Rectal smooth muscle tissue (tissue), 1 donor: ENCODE data around the gene LSR.
A peak's percentile ranks its signal among the peaks of the same experiment; 100 is the strongest.
"Not testable (repeated sequence)": the region's sequence is repeated elsewhere in the genome, so short reads cannot be mapped to it uniquely, and the experiment has no call there.

Experiments
- H3K27ac ChIP-seq: one replicate; pipeline ENCODE4 v1.7.0; 2013; ENCODE audit warnings: low read depth, low read length, inconsistent platforms
- H3K27me3 ChIP-seq: one replicate; pipeline ENCODE4 v1.7.0; 2013; ENCODE audit warnings: low read length; ENCODE audit not compliant: control insufficient read depth, insufficient read depth
- H3K36me3 ChIP-seq: one replicate; pipeline ENCODE4 v1.7.0; 2013; ENCODE audit warnings: low read length; ENCODE audit not compliant: control insufficient read depth, insufficient read depth
- H3K4me1 ChIP-seq: one replicate; pipeline ENCODE4 v1.7.0; 2013; ENCODE audit warnings: low read length; ENCODE audit not compliant: control insufficient read depth, insufficient read depth
- H3K4me3 ChIP-seq: one replicate; pipeline ENCODE4 v1.7.0; 2013; ENCODE audit warnings: low read length
- H3K9ac ChIP-seq: one replicate; pipeline ENCODE4 v1.7.0; 2013; ENCODE audit warnings: low read length

Gene LSR

DNA sequence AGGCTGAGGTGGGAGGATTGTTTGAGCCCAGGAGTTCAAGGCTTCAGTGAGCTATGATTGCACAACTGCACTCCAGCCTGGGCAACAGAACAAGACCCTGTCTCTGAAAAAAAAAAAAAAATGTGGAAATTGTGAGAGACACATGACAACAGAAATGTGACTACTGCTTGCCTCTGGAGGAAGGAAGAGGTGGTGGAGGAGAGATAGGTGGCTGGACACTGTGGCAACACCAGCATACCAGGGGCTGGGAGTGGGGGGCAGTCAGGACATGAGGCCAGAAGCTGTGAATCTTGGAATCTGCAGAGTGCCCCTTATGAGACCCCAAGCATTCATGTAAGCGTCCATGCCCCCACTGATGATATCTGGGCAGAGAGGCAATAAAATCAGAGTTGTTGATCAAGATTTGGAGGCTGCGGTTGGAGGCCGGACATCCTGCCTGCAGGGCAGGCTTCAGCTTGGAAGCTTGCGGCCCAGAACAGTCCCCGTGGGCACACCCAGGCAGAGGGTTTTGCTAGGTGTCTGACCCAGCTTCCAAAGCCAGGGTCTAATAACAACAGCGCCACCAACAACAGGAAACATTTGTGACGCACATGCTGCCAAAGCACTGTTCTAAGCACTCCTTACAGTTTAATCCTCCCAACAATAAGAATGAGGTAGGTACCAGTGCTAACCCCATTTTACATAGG, 37.1 kb upstream of the LSR start:
- H3K27ac ChIP-seq: no peak overlapping the region
- peaks cover 4% of the 10 kb centered on the region for H3K4me1 ChIP-seq
- H3K27me3 ChIP-seq: no peaks in the 10 kb centered on the region
- peak overlapping the region; percentile 16 for H3K9ac ChIP-seq
- no peaks in the 10 kb centered on the region for H3K36me3 ChIP-seq
- H3K4me3 ChIP-seq: no peak overlapping the region

DNA sequence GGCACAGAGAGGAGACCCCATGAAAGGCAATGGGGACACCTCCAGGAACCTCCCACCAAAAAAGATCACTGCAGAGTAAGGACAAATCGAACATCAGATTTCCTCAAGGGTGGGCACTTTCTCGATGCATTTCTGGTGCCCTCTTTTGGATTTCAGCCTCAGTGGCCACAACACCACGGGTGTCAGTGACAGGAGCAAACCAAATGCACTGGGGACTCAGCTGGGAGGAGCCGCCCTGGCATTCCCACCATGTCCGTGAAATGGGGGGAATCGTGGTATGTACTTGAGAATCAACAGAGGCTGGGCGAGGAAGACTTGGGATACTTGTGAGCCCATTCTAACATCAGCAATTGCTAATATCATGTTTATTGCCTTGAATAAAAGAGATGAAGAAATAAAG, 36.6 kb upstream of the LSR start:
- Histone ChIP-seq H3K4me3 (no peak overlapping the region), H3K36me3 (no peaks in the 10 kb centered on the region), H3K27me3 (no peaks in the 10 kb centered on the region), H3K9ac (peak overlapping the region; percentile 16), H3K27ac (no peak overlapping the region), H3K4me1 (peaks cover 4% of the 10 kb centered on the region)

DNA sequence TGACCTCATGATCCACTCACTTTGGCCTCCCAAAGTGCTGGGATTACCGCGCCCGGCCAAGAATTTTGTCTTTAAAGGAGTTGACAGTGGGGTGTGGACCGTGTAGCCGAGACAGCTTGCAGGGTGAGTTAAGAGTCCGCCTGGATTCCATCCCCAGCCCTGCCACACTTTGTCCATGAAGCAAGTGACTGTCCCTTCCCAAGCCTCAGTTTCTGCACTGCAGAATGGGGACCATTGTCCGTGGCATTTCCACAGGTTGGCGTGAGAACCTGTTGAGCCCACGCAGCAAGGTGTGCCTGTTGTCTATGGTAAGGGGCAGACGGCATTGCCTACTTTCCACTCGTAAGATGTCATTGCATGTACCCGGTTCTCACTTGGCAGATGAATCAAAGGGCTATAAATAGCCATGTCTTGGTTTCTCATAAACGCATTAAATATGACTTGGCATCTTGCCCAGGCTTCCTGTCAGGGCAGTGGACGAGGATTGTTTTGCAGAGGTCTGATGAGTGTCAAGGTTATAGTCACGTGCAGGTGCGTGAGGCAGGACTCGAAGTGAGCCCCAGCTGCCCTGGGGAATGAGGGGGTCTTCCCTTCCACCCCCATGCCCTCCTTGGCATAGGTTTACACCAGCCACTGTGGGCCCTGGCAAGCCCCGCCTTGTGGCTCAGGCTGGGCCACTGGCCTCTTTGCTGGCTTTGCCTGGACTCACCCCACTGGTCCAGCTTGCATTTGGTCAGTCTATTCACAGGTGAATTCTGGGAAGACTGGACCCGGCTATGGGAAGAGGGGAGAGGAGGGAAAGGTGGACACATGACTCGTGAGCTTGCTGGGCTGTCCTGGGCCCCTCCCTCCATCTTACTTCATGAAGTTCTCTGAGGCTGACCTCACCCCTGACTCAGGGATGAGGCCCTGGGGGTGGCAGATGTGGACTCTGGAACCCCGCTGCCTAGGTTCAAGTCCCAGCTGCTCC, 34.9 kb upstream of the LSR start:
- H3K9ac ChIP-seq: peak overlapping the region; percentile 59
- no peak overlapping the region for H3K27ac ChIP-seq
- H3K4me3 ChIP-seq: peak overlapping the region; percentile 55
- H3K27me3 ChIP-seq: no peaks in the 10 kb centered on the region
- H3K36me3 ChIP-seq: no peaks in the 10 kb centered on the region
- H3K4me1 ChIP-seq: peaks cover 4% of the 10 kb centered on the region

DNA sequence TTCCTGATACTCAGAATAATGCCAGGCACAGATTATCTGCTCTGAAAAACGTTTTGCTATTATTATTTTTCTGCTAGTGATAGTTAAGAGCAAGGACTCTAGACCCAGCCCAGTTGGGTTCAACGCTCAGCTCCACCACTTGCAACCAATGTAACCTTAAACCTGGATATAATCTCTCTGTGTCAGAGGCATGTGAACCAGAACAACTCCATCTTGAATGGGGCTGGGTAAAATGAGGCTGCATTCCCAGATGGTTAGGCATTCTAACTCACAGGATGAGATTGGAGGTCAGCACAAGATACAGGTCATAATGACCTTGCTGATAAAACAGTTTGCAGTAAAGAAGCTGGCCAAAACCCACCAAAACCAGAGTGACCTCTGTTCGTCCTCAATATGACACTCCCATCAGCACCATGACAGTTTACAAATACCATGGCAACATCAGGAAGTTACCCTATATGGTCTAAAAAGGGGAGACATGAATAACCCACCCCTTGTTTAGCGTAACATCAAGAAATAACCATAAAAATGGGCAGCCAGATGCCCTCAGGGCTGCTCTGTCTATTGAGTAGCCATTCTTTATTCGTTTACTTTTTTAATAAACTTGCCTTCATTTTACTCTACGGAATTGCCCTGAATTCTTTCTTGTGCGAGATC, 33.9 kb upstream of the LSR start:
- H3K27ac ChIP-seq: no peak overlapping the region
- H3K27me3 ChIP-seq: no peaks in the 10 kb centered on the region
- H3K36me3 ChIP-seq: no peaks in the 10 kb centered on the region
- peaks cover 4% of the 10 kb centered on the region for H3K4me1 ChIP-seq
- no peak overlapping the region for H3K9ac ChIP-seq
- no peak overlapping the region for H3K4me3 ChIP-seq

DNA sequence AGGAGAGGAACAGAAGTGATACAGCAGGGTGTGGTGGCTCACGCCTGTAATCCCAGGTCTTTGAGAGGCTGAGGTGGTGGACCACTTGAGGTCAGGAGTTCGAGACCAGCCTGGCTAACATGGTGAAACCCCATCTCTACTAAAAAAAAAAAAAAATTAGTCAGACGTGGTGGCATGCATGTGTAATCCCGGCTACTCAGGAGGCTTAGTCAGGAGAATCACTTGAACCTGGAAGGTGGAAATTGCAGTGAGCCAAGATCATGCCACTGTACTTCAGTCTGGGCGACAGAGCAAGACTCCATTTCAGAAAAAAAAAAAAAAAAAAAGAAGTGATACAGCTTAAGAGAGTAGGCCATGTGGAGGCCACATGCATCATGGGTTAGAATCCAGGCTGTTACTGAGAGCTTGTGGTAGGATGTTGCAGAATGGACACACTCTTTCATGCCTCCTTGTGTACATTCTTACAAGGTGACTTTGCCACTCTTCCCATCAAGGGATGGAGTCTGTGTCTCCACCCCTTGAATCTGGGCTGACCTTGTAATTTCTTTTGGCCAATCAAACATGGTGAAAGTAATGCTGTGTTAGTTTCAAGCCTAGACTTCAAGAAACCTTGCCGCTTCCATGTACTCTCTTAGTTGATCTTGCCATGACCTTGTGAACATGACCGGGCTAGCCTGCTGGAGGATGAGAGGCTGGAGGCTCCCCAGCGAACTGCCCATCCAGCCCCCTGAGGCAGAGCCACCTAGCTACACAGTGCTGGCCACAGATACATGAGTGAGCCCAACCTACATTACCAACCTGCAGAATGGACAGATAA, 32.6 kb upstream of the LSR start:
- peaks cover 4% of the 10 kb centered on the region for H3K4me1 ChIP-seq
- H3K27ac ChIP-seq: no peak overlapping the region
- H3K4me3 ChIP-seq: no peak overlapping the region
- H3K27me3 ChIP-seq: no peaks in the 10 kb centered on the region
- H3K9ac ChIP-seq: no peak overlapping the region
- H3K36me3 ChIP-seq: no peaks in the 10 kb centered on the region

DNA sequence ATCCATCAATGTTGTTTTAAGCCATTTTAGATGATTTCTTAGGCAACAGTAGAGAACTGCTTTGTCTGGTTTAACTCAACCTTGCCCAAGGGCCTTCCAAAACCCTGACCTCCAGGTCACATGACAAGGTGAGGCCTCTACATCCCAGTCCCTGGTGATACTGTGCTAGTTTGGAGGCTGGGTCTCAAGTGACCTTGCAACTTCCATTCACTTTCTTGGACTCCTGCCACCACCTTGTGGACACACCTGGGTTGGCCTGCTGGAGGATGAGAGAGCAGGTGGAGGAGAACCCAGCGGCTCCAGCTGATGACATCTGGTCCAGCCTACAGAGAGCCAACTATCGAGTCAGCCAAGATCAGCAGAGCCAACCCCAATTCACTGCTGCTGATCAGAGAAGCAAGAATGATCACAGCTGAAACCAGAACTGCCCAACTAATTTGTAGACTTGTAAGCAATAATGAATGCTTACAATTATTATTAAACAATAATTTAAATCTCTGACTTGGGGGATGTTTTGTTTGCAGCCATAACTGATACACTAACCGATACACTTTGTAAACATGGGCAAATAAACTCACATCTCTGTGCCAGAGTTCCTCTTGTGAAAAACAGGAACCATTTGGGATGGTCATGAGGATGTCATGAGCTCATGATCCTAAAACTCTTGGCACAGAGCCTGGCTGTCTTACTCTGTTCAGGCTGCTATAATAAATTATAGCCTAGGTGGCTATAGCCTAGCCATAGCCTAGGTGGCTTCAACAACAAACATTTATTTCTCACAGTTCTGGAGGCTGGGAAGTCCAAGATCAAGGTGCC, 31.8 kb upstream of the LSR start:
- Histone ChIP-seq H3K9ac (no peak overlapping the region), H3K4me1 (peaks cover 4% of the 10 kb centered on the region), H3K27ac (no peak overlapping the region), H3K27me3 (no peaks in the 10 kb centered on the region), H3K4me3 (no peak overlapping the region), H3K36me3 (no peaks in the 10 kb centered on the region)

DNA sequence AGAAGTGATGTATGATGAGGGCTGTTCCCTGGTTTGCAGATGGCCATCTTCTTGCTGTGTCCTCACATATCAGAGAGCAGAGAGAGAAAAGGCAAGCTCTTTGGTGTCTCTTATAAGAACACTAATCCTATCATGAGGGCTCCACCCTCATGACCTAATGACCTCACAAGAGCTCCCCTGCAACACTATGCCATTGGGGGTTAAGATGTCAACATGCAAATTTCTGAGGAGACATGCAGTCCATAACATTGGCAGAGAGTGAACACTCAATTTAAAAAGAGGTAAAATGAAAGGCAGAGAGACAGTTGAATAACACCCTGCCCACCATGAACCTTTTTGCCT, 31.2 kb upstream of the LSR start:
- Histone ChIP-seq H3K27me3 (no peaks in the 10 kb centered on the region), H3K36me3 (no peaks in the 10 kb centered on the region), H3K4me3 (no peak overlapping the region), H3K27ac (no peak overlapping the region), H3K9ac (no peak overlapping the region), H3K4me1 (peaks cover 4% of the 10 kb centered on the region)

DNA sequence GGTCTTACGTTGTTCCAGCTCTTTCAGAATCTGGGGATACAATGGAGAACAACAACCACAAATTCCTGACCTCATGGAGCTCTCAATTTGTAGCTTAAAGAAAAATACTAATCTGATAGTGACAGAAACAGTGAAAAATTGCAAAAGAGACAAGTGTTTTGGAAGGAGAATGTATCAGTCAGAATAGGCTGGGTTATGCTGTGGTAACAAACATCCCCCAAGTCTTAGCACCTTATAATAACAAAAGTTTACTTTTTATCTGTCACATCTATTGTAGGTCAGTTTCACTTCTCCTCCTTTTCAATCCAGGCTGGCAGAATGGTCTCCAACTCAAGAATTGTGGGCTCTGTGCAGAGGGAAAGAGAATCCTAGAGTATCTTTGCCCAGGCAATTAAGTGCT, 29.8 kb upstream of the LSR start:
- H3K4me3 ChIP-seq: no peak overlapping the region
- H3K27ac ChIP-seq: no peak overlapping the region
- H3K9ac ChIP-seq: no peak overlapping the region
- no peaks in the 10 kb centered on the region for H3K27me3 ChIP-seq
- H3K4me1 ChIP-seq: no peaks in the 10 kb centered on the region
- no peaks in the 10 kb centered on the region for H3K36me3 ChIP-seq

DNA sequence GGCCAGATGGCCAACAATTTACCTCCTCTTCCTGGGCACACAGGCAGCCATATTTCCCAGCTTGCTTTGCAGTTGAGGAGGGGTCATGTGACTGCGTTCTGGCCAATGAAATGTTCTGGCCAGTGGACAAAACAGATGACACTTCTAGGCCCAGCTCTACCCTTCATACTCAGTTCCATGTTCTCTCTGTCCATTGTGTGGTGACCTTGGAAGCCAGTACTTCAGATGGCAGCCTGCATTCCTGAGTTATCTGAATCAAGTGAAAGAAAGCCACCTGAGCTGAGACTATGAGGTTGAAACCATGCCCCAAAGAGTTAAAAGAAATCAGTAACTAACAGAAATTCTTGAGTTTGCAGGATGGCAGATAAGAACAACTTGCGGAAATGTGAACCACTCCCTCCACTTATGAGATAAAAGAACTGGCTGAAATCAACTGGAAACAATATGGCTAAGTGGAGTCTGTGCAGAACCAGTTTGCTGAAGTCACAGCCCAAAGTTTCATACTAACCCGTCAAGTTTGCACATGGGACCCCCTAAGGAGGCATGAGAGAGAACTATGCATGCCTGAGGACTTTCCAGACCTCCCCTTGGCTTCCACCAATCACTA, 28.4 kb upstream of the LSR start:
- Histone ChIP-seq H3K4me3 (peak overlapping the region; percentile 8), H3K9ac (no peak overlapping the region), H3K27ac (no peak overlapping the region)

DNA sequence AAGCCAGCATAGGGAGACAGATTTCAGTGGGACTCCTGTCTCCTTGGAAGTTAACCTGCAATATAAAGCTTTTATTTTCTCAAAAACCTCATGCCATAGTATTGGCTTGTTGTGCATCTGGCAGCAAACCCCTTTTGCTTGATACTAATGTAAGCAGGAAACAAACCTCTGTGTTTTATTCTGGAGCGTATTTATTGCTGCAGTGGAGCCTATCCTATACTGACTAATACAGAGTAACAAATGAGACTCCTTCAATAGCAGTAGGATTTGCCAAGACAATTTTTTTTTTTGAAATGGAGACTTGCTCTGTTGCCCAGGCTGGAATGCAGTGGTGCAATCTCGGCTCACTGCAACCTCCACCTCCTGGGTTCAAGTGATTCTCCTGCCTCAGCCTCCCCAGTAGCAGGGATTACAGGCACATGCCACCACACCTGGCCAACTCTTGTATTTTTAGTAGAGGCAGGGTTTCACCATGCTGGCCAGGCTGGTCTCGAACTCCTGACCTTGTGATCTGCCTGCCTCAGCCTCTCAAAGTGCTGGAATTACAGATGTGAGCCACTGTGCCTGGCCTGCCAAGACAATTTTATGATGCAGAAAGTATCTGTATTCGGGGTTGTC, 27.7 kb upstream of the LSR start:
- H3K27ac ChIP-seq: not testable (repeated sequence)

More for the DNA sequence above, 28.4 kb upstream of the LSR start:
- Histone ChIP-seq H3K27me3 (no peaks in the 10 kb centered on the region), H3K36me3 (no peaks in the 10 kb centered on the region), H3K4me1 (no peaks in the 10 kb centered on the region)

More for the DNA sequence above, 27.7 kb upstream of the LSR start:
- H3K4me1 ChIP-seq, H3K4me3 ChIP-seq, H3K9ac ChIP-seq, H3K27me3 ChIP-seq, H3K36me3 ChIP-seq: not testable (repeated sequence)
